NB4 (cell line): ENCODE results near the gene PHACTR1.

Experiments
- DNase-seq: peaks from one replicate; pipeline ENCODE4 v3.0.0; 2010; ENCODE audit warnings: low read depth
- H3K4me3 ChIP-seq: one replicate; pipeline ENCODE4 v1.5.1; 2011; ENCODE audit warnings: mild to moderate bottlenecking, low read depth, low read length, moderate library complexity
- MYC ChIP-seq: IDR thresholded peaks from 2 replicates; pipeline ENCODE4 v1.6.1; 2011; ENCODE audit warnings: low read depth, low read length
- POLR2A ChIP-seq: IDR thresholded peaks from 2 replicates; pipeline ENCODE4 v1.6.1; 2011; ENCODE audit warnings: mild to moderate bottlenecking; ENCODE audit not compliant: insufficient read length; ENCODE audit errors: extremely low read depth
- TF ChIP-seq, protein P1 (sequence below): IDR thresholded peaks from 2 replicates; pipeline ENCODE4 v1.6.1; 2011; ENCODE audit warnings: low read depth, low read length
- TF ChIP-seq, protein P2 (sequence below): IDR thresholded peaks from one replicate; pipeline ENCODE4 v1.5.1; 2012; ENCODE audit warnings: low read depth, low read length

The PHACTR1 gene

DNA sequence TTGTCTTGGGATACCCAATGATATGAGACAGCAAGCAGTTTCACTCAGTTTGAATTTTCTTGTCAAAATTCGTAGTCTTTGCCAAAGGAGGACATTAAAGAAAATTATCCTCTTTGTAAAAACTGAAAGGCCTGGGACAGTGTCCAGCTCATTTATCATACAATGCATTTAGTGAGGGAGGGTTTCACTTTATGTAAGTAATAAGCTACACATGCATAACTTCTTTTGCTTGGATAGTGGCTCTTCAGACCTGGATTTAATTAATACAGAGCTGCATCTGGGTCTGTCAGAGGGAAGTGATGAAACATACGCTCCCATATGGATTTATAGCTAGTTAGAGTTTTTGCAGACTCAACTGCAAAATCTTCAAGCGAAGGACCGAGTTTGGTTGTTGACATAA lies 175.6 kb downstream of the PHACTR1 start:
- TF ChIP-seq, protein P1, sequence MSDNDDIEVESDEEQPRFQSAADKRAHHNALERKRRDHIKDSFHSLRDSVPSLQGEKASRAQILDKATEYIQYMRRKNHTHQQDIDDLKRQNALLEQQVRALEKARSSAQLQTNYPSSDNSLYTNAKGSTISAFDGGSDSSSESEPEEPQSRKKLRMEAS = no peak
- TF ChIP-seq POLR2A (no peak), MYC (no peak)
- TF ChIP-seq, protein P2, sequence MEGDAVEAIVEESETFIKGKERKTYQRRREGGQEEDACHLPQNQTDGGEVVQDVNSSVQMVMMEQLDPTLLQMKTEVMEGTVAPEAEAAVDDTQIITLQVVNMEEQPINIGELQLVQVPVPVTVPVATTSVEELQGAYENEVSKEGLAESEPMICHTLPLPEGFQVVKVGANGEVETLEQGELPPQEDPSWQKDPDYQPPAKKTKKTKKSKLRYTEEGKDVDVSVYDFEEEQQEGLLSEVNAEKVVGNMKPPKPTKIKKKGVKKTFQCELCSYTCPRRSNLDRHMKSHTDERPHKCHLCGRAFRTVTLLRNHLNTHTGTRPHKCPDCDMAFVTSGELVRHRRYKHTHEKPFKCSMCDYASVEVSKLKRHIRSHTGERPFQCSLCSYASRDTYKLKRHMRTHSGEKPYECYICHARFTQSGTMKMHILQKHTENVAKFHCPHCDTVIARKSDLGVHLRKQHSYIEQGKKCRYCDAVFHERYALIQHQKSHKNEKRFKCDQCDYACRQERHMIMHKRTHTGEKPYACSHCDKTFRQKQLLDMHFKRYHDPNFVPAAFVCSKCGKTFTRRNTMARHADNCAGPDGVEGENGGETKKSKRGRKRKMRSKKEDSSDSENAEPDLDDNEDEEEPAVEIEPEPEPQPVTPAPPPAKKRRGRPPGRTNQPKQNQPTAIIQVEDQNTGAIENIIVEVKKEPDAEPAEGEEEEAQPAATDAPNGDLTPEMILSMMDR = no peak
- DNase-seq = no peak
- H3K4me3 ChIP-seq = no peak overlapping the region

- TF ChIP-seq MYC (no peak), POLR2A (no peak)
- TF ChIP-seq, protein P1 = no peak
- DNase-seq = no peak
Measured at GRCh38 chr6:12893036-12893435, 176.5 kb downstream of the PHACTR1 start.

GRCh38 chr6:12895721-12896120 lies 179.2 kb downstream of the PHACTR1 start:
- H3K4me3 ChIP-seq = no peak overlapping the region
- no peak for DNase-seq
- TF ChIP-seq MYC = no peak
- TF ChIP-seq POLR2A = no peak
- TF ChIP-seq, protein P2 = no peak
- TF ChIP-seq, protein P1 = no peak

More at GRCh38 chr6:12893036-12893435, 176.5 kb downstream of the PHACTR1 start:
- no peak overlapping the region for H3K4me3 ChIP-seq

- no peak overlapping the region for H3K4me3 ChIP-seq
- DNase-seq = no peak
- TF ChIP-seq MYC = no peak
- TF ChIP-seq, protein P2 = no peak
- TF ChIP-seq, protein P1 = no peak
- no peak for TF ChIP-seq POLR2A
Measured at GRCh38 chr6:12896208-12896733, 179.7 kb downstream of the PHACTR1 start.

DNA sequence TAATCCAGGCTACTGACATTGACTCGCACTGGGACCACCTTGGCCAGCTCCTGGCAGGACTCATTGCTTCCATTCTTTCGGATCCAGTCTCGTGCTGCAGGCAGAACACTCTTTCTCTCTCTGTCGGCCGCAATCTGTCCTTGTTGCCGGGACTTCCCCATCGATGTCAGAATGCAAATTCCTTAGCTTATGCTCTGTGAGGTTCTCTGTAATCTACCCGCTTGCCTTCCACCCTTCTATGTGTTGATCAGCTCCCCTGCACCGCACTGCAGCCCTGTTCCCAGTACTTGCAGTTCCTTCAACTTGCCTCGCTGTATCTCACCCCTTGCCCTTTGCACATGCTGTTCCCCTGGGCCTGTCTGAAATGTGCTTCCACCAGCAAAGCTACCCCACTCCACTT lies 182.0 kb downstream of the PHACTR1 start:
- H3K4me3 ChIP-seq = no peak overlapping the region
- TF ChIP-seq, protein P1 = no peak
- no peak for TF ChIP-seq MYC
- TF ChIP-seq, protein P2 = no peak
- TF ChIP-seq POLR2A = no peak
- no peak for DNase-seq

DNA sequence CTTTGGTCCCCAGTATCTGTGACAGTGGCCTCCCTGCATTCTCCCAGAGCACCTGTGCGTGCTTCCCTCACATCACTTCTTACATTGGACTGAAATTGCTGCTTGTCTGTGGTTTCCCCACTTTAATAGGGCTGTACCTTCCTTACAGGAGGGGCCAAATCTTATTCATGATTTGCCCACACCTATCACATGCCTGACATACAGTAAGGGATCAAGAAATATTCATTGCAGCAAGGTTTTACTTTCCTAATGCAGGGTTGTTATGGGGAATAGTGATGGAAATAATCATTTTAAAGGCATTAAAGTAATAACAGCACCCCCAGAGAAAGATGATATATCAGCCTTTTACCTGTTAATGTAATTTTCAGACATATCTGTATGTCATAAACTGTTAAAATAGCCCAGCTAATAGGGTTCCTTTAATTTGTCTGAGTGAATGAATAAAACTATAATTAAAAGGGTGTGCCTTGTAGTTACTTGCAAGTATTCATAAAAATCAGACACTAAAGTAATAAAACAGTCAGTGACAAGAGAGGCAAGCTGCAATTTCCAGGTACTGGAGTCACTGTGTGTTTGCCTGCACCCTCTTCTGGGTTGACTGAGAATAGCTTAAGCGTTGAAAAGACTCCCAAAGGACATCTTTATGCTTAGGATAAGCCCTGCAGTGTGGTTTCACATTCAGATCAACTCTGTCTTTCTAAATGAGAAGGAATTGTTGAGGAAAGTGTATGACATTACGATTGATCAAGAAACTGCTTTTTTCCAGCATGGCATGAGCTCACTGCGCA lies 182.7 kb downstream of the PHACTR1 start:
- H3K4me3 ChIP-seq = no peak overlapping the region
- peak; percentile 10 for DNase-seq
- TF ChIP-seq, protein P2 = no peak
- TF ChIP-seq, protein P1 = no peak
- TF ChIP-seq MYC (no peak), POLR2A (no peak)
